ENCODE data around the gene KCNIP4. TPM values are rescaled to one million over a fixed set of nuclear protein-coding genes. Genes with fewer than 3 reads are reported as not detected.

The KCNIP4 gene
- total and polyA plus RNA-seq, 2 of the 8 experiments (the other 6 are each of a cell fraction or from before 2014, with no cell fraction given), result 0.06 TPM; not detected in 1

GRCh38 chr4:21898101-21898500 lies 50.5 kb downstream of the KCNIP4 start:
- no peak overlapping the region for H2BK120ac ChIP-seq (replicated peaks; ENCODE audit: low read depth, low read length)
- no peak overlapping the region for H3K4me2 ChIP-seq (ENCODE audit: insufficient read depth in 1 of 2, low read depth in 2 of 2, low read length in 2 of 2)
- no peaks in the 10 kb centered on the region for H3K79me2 ChIP-seq (ENCODE audit: control insufficient read depth in 1 of 2, insufficient read depth in 2 of 2, low read length in 2 of 2)
- no peak overlapping the region for H3K18ac ChIP-seq (ENCODE audit: extremely low read depth, low read length)
- ChIA-PET POLR2A (ENCODE audit: partially characterized antibody) (interaction anchor here (1.1 kb wide), 1 partner anchor 24 kb away, joined by 3 read pairs; no protein-coding TSS in a partner anchor), CTCF (ENCODE audit: partially characterized antibody) (interaction anchor here (1.0 kb wide), 1 partner anchor 57 kb away, joined by 3 read pairs; no protein-coding TSS in a partner anchor)
- H3K23me2 ChIP-seq (ENCODE audit: low read depth, low read length), result no peaks in the 10 kb centered on the region
- H4K5ac ChIP-seq (ENCODE audit: insufficient read length, low read depth, low read length), result no peak overlapping the region
- no peaks in the 10 kb centered on the region for H3K27me3 ChIP-seq (replicated peaks in 1 of 4; ENCODE audit: control insufficient read depth in 3 of 4, extremely low read depth in 1 of 4, insufficient read depth in 3 of 4, low read length in 3 of 4)
- no peaks in the 10 kb centered on the region for H3K4me1 ChIP-seq (replicated peaks in 1 of 4; ENCODE audit: control insufficient read depth in 3 of 4, insufficient read depth in 4 of 4, low read length in 3 of 4)
- H3K9me3 ChIP-seq (ENCODE audit: insufficient read depth in 2 of 2, low read depth in 1 of 2, low read length in 1 of 2), result no peaks in the 10 kb centered on the region
- no peak overlapping the region for H3K23ac ChIP-seq (ENCODE audit: insufficient read length)
- H3K9ac ChIP-seq (replicated peaks in 1 of 4; ENCODE audit: extremely low read depth in 1 of 4, low read depth in 3 of 4, low read length in 3 of 4), result no peak overlapping the region
- H4K91ac ChIP-seq (replicated peaks; ENCODE audit: insufficient read length, low read length), result no peak overlapping the region
- TF ChIP-seq CTBP2 (IDR thresholded peaks at IDR 0.05; ENCODE audit: borderline replicate concordance, insufficient read depth, insufficient read length, low read length) (no peak), CEBPB (IDR thresholded peaks at IDR 0.05; ENCODE audit: low read depth, low read length) (peak; percentile 43; the same call in 1 of the 2 replicates)
- no peak overlapping the region for H2BK20ac ChIP-seq (ENCODE audit: low read length)
- no peaks in the 10 kb centered on the region for H4K20me1 ChIP-seq (replicated peaks in 1 of 2; ENCODE audit: control insufficient read depth in 1 of 2, insufficient read depth in 2 of 2, low read length in 2 of 2)
- H4K8ac ChIP-seq (ENCODE audit: extremely low read depth, insufficient read depth, low read length), result no peak overlapping the region
- H3K14ac ChIP-seq (ENCODE audit: insufficient read length), result no peak overlapping the region
- no peaks in the 10 kb centered on the region for H3K36me3 ChIP-seq (ENCODE audit: control insufficient read depth in 2 of 4, insufficient read depth in 4 of 4, low read length in 3 of 4)
- no peak overlapping the region for H2AFZ ChIP-seq (ENCODE audit: low read length)
- no peak overlapping the region for H2BK12ac ChIP-seq (ENCODE audit: low read depth, low read length)
- no peak overlapping the region for H3K56ac ChIP-seq (replicated peaks; ENCODE audit: insufficient read length, low read depth, low read length)
- no peak overlapping the region for H2BK5ac ChIP-seq (ENCODE audit: low read depth, low read length)
- no peak overlapping the region for H3K4ac ChIP-seq (replicated peaks; ENCODE audit: insufficient read length, low read depth, low read length)
- H2BK15ac ChIP-seq (ENCODE audit: low read length), result no peak overlapping the region
- no peak overlapping the region for H3K4me3 ChIP-seq (ENCODE audit: extremely low read depth in 1 of 4, insufficient read depth in 2 of 4, low read depth in 3 of 4, low read length in 4 of 4)
- DNase-seq (ENCODE audit: low read depth in 1 of 2, low spot score in 2 of 2), result no peak
- no peak for FAIRE-seq
- H3K79me1 ChIP-seq (ENCODE audit: low read depth, low read length), result no peaks in the 10 kb centered on the region
- no peak overlapping the region for H3K27ac ChIP-seq (ENCODE audit: low read depth, low read length)
- 93% methylated on average over 2 of the region's 2 CpGs; no CpG with 5 or more reads in 1 of the 2 experiments for WGBS, 2 experiments (ENCODE audit: extremely low coverage in 1 of 2, insufficient coverage in 1 of 2, insufficient read length in 1 of 2, insufficient replicate concordance in 2 of 2, low coverage in 1 of 2, low lambda C conversion rate in 2 of 2, missing lambda C conversion rate in 1 of 2)
- H2AK5ac ChIP-seq (ENCODE audit: low read depth, low read length), result no peak overlapping the region

Measured in H1 (cell line).